H1 (cell line): ENCODE results near the gene AP2A1.

Experiments
- ATF3 ChIP-seq: IDR thresholded peaks from 2 replicates; pipeline ENCODE4 v1.6.1; 2011; ENCODE audit warnings: low read depth, mild to moderate bottlenecking, low read length; ENCODE audit not compliant: insufficient read depth
- EZH2 ChIP-seq: fragments of 200-600 bp; sonication (generic); IDR thresholded peaks from 2 replicates; pipeline ENCODE4 v1.7.1; 2012; ENCODE audit warnings: low read depth, mild to moderate bottlenecking, moderate library complexity, low read length, inconsistent platforms; ENCODE audit not compliant: severe bottlenecking
- POLR2A ChIP-seq, 2 experiments: IDR thresholded peaks; 1 replicate in 1 of 2; 2 replicates in 1 of 2; pipeline ENCODE4 v1.6.1; 2011; ENCODE audit warnings: low read depth in 2 of 2, low read length in 2 of 2, mild to moderate bottlenecking in 2 of 2; ENCODE audit errors: control extremely low read depth in 1 of 2
- YY1 ChIP-seq: IDR thresholded peaks from 2 replicates; pipeline ENCODE4 v1.6.1; 2011; ENCODE audit warnings: low read depth, mild to moderate bottlenecking, low read length
- ZNF274 ChIP-seq: IDR thresholded peaks from 2 replicates; pipeline ENCODE4 v1.7.0; 2012; ENCODE audit warnings: low read length, borderline replicate concordance; ENCODE audit errors: extremely low read depth
- TF ChIP-seq, protein P1 (sequence below): IDR thresholded peaks from 2 replicates; pipeline ENCODE4 v1.6.1; 2012; ENCODE audit warnings: inconsistent platforms

DNA sequence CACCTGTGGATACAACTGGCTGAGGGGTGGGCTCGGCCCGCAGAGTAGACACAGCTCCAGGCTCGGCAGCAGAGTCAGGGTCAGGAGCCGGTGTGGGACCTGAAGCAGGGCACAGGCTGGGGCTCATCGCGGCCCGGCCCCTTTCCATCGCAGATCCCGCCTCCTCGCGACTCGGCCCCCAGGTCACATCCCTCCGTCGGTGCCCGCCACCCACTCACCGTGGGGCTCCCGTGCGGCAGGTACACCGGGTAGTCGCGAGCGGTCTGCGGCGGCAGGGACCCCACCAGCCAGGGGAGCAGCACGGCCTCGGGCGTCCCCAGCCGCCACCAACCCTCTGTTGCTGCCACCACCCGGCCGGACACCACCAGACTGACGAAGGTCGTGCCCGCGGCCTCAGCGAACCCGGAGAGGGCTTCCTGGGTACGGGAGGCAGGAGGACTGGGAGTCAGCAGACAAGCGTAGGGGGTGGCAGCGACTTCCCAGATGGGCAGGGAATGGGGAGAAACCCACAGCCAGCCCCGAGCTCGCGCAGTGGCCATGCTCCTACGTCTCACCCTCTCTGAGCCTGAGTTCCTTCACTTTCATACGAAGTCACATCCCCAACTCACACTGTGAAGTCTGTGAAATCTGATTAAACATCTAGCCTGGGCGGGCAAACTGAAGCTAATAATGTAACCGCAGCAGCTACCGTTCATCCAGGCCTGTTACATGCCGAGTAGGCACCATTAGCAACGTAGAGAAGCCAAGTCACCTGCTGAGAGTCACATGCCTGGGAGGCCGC is 42.5 kb downstream of the AP2A1 start:
- peak; percentile 3 to 8; a peak in 2 of 3 replicates for TF ChIP-seq POLR2A (IDR thresholded peaks at IDR 0.05; ENCODE audit: control extremely low read depth in 1 of 2, low read depth in 2 of 2, low read length in 2 of 2)
- TF ChIP-seq EZH2, result no peak
- TF ChIP-seq YY1, result no peak
- TF ChIP-seq ZNF274, result no peak
- TF ChIP-seq, protein P1, sequence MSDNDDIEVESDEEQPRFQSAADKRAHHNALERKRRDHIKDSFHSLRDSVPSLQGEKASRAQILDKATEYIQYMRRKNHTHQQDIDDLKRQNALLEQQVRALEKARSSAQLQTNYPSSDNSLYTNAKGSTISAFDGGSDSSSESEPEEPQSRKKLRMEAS, result peak; percentile 75; the same call in 1 of the 2 replicates
- no peak for TF ChIP-seq ATF3
